ENCODE data around the gene PLTP. TPM values are rescaled to one million over a fixed set of nuclear protein-coding genes. Genes with fewer than 3 reads are reported as not detected.

The PLTP gene
- total RNA-seq, 1 experiment from 2014 or later = 1.4 TPM

- TSS peak; percentile 29 for BruUV-seq (replicated peaks)
- Mint-ChIP-seq H3K4me1 (ENCODE audit: low read depth, unreplicated experiment) (peaks cover 9% of the 10 kb centered on the region), H3K27ac (ENCODE audit: unreplicated experiment) (peak overlapping the region; percentile 95), H3K4me3 (ENCODE audit: low read depth, unreplicated experiment) (peak overlapping the region; percentile 97), H3K27me3 (ENCODE audit: unreplicated experiment) (no peaks in the 10 kb centered on the region), H3K36me3 (ENCODE audit: insufficient read depth, unreplicated experiment) (peaks cover 38% of the 10 kb centered on the region), H3K9me3 (ENCODE audit: low read depth, unreplicated experiment) (no peaks in the 10 kb centered on the region)
- intact Hi-C loops (cut with micrococcal nuclease; ENCODE audit: unreplicated experiment) = no loop called here
- CTCF ChIA-PET = interaction anchor here (0.6 to 1.7 kb wide), 3 partner anchors 9 to 24 kb away, joined by 3 to 8 read pairs (median 3); partner anchors contain the start of gene ZSWIM1
- TF ChIP-seq, protein P1, sequence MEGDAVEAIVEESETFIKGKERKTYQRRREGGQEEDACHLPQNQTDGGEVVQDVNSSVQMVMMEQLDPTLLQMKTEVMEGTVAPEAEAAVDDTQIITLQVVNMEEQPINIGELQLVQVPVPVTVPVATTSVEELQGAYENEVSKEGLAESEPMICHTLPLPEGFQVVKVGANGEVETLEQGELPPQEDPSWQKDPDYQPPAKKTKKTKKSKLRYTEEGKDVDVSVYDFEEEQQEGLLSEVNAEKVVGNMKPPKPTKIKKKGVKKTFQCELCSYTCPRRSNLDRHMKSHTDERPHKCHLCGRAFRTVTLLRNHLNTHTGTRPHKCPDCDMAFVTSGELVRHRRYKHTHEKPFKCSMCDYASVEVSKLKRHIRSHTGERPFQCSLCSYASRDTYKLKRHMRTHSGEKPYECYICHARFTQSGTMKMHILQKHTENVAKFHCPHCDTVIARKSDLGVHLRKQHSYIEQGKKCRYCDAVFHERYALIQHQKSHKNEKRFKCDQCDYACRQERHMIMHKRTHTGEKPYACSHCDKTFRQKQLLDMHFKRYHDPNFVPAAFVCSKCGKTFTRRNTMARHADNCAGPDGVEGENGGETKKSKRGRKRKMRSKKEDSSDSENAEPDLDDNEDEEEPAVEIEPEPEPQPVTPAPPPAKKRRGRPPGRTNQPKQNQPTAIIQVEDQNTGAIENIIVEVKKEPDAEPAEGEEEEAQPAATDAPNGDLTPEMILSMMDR (IDR thresholded peaks at IDR 0.05; ENCODE audit: unreplicated experiment) = no peak
- DNase-seq = no peak
These were observed 21.6 kb downstream of the PLTP start for GRCh38 chr20:45890077-45890984.

DNA sequence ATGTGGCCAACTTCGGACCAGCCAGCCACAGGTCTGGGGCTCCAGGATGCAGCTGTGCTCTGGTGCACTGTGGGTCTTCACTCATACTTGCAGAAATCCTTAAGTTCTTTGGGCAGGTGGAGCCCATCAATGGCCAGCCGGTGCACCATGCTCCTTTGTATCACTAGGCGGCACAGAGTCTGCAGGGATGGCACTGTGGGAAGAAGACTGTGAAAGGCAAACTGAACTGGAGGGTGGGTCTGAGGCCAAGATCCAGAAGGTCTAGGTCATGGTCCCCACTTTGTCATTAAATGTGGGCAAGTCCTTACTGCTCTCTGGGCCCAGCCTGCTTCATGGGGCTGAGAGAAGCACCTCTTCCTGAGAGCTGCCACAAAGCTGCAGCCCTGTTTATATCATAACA, 23.3 kb downstream of the PLTP start:
- intact Hi-C loops (cut with micrococcal nuclease; ENCODE audit: unreplicated experiment) = no loop called here
- no TSS peak for BruUV-seq (replicated peaks)

GRCh38 chr20:45887346-45887715, 24.6 kb downstream of the PLTP start, which contains the start of gene SPATA25:
Gene SPATA25 (minus strand): TSS chr20:45887622. CDS start chr20:45887590, 32 bp downstream.
- no TSS peak for BruUV-seq (replicated peaks)
- CTCF ChIA-PET = no interaction called here
- TF ChIP-seq, protein P1 (IDR thresholded peaks at IDR 0.05; ENCODE audit: unreplicated experiment) = no peak

More for the DNA sequence above, 23.3 kb downstream of the PLTP start:
- H3K36me3 Mint-ChIP-seq (ENCODE audit: insufficient read depth, unreplicated experiment) = peaks cover 43% of the 10 kb centered on the region
- TF ChIP-seq, protein P1 (IDR thresholded peaks at IDR 0.05; ENCODE audit: unreplicated experiment) = no peak
- H3K4me3 Mint-ChIP-seq (ENCODE audit: low read depth, unreplicated experiment) = no peak overlapping the region
- H3K9me3 Mint-ChIP-seq (ENCODE audit: low read depth, unreplicated experiment) = no peaks in the 10 kb centered on the region
- no peak for DNase-seq
- H3K27ac Mint-ChIP-seq (ENCODE audit: unreplicated experiment) = no peak overlapping the region
- no peaks in the 10 kb centered on the region for H3K27me3 Mint-ChIP-seq (ENCODE audit: unreplicated experiment)
- CTCF ChIA-PET = interaction anchor here (0.5 kb wide), 1 partner anchor 22 kb away, joined by 3 read pairs; no protein-coding TSS in a partner anchor
- peaks cover 9% of the 10 kb centered on the region for H3K4me1 Mint-ChIP-seq (ENCODE audit: low read depth, unreplicated experiment)

GRCh38 chr20:45886590-45887345, 25.2 kb downstream of the PLTP start:
- Mint-ChIP-seq H3K4me3 (ENCODE audit: low read depth, unreplicated experiment) (no peak overlapping the region), H3K9me3 (ENCODE audit: low read depth, unreplicated experiment) (no peaks in the 10 kb centered on the region), H3K36me3 (ENCODE audit: insufficient read depth, unreplicated experiment) (peaks cover 45% of the 10 kb centered on the region), H3K4me1 (ENCODE audit: low read depth, unreplicated experiment) (peaks cover 8% of the 10 kb centered on the region), H3K27ac (ENCODE audit: unreplicated experiment) (no peak overlapping the region), H3K27me3 (ENCODE audit: unreplicated experiment) (no peaks in the 10 kb centered on the region)
- BruUV-seq (replicated peaks) = no TSS peak
- TF ChIP-seq, protein P1 (IDR thresholded peaks at IDR 0.05; ENCODE audit: unreplicated experiment) = no peak
- CTCF ChIA-PET = no interaction called here
- no peak for DNase-seq
- intact Hi-C loops (cut with micrococcal nuclease; ENCODE audit: unreplicated experiment) = no loop called here

More at GRCh38 chr20:45887346-45887715, 24.6 kb downstream of the PLTP start, which contains the start of gene SPATA25:
- Mint-ChIP-seq H3K27me3 (ENCODE audit: unreplicated experiment) (no peaks in the 10 kb centered on the region), H3K4me3 (ENCODE audit: low read depth, unreplicated experiment) (no peak within 1 kb of the TSS), H3K4me1 (ENCODE audit: low read depth, unreplicated experiment) (peaks cover 6% of the 10 kb centered on the region), H3K27ac (ENCODE audit: unreplicated experiment) (no peak within 1 kb of the TSS), H3K36me3 (ENCODE audit: insufficient read depth, unreplicated experiment) (peaks cover 45% of the 10 kb centered on the region), H3K9me3 (ENCODE audit: low read depth, unreplicated experiment) (no peaks in the 10 kb centered on the region)
- intact Hi-C loops (cut with micrococcal nuclease; ENCODE audit: unreplicated experiment) = no loop called here
- DNase-seq = no peak
